A673 (cell line): ENCODE measurements around the gene STIMATE.

ENCODE experiments used
- EZH2 ChIP-seq: fragments of 200-600 bp; sonication (generic); IDR thresholded peaks from 2 replicates; pipeline ENCODE4 v1.6.1; 2017; ENCODE audit warnings: borderline replicate concordance, low read depth, mild to moderate bottlenecking, mixed read lengths, antibody characterized with exemption, low read length; ENCODE audit not compliant: poor library complexity, severe bottlenecking
- TF ChIP-seq, protein P1 (sequence below): fragments of 300-800, 200-600 bp; sonication (generic); conservative IDR thresholded peaks from 2 replicates; pipeline ENCODE4 v1.5.1; 2017; ENCODE audit warnings: low read depth, mild to moderate bottlenecking, antibody characterized with exemption, low read length, moderate library complexity, mixed read lengths

DNA sequence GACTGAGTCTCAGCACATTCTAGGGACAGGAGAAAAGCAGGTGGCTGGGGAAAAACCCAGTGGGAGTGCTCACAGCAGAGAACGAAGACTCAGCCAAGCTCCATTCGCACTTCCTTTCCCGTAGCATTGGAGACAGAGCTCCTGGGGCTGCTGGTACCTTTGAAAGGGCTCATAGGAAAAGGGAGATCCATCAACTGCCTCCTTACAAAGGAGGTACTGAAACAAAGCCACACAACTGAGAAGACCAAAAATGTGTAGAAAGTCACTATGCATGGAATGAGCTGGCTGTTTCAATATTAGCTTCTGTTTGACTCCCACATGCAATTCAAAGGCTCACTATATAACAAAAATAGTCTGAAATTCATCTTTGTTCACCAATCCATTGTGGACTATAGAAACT, 16.9 kb downstream of the STIMATE start:
- TF ChIP-seq EZH2 = no peak
- TF ChIP-seq, protein P1, sequence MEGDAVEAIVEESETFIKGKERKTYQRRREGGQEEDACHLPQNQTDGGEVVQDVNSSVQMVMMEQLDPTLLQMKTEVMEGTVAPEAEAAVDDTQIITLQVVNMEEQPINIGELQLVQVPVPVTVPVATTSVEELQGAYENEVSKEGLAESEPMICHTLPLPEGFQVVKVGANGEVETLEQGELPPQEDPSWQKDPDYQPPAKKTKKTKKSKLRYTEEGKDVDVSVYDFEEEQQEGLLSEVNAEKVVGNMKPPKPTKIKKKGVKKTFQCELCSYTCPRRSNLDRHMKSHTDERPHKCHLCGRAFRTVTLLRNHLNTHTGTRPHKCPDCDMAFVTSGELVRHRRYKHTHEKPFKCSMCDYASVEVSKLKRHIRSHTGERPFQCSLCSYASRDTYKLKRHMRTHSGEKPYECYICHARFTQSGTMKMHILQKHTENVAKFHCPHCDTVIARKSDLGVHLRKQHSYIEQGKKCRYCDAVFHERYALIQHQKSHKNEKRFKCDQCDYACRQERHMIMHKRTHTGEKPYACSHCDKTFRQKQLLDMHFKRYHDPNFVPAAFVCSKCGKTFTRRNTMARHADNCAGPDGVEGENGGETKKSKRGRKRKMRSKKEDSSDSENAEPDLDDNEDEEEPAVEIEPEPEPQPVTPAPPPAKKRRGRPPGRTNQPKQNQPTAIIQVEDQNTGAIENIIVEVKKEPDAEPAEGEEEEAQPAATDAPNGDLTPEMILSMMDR = no peak
